GM20000 (cell line): Measurements from ENCODE around the gene DNAJC27.

Experiments used
- DNase-seq: peaks from one replicate; pipeline ENCODE4 v3.0.0; 2012; ENCODE audit warnings: low spot score
- CTCF ChIP-seq: IDR thresholded peaks from 2 replicates; pipeline ENCODE4 v1.5.1; 2012; ENCODE audit warnings: mild to moderate bottlenecking, control low read depth; ENCODE audit errors: extremely low read depth, missing control alignments

The DNAJC27 gene

DNA sequence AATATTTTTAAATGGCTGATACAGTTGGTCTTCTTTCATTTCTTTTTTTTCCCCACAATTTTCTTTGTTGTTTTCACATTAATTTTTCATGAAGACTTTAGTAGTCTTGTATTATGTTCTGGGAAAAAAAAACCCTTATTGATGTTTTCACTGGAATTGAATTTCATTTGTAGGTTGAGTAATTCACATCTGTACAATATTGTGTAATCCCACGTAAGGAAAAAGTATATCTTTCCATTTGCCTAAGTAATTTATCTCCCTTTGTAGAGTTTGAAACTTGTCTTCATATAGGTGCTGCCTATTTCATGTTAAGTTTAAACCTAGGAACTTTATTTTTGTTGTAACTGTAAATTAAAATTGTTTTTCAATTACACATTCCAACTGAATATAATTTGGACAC lies 2.0 kb downstream of the DNAJC27 start:
- DNase-seq = no peak
- no peak for TF ChIP-seq CTCF

GRCh38 chr2:24961903-24962302 lies 9.9 kb downstream of the DNAJC27 start:
- TF ChIP-seq CTCF = no peak
- DNase-seq = no peak

- TF ChIP-seq CTCF = no peak
- no peak for DNase-seq
Measured at GRCh38 chr2:24959761-24960160, 12.0 kb downstream of the DNAJC27 start.

DNA sequence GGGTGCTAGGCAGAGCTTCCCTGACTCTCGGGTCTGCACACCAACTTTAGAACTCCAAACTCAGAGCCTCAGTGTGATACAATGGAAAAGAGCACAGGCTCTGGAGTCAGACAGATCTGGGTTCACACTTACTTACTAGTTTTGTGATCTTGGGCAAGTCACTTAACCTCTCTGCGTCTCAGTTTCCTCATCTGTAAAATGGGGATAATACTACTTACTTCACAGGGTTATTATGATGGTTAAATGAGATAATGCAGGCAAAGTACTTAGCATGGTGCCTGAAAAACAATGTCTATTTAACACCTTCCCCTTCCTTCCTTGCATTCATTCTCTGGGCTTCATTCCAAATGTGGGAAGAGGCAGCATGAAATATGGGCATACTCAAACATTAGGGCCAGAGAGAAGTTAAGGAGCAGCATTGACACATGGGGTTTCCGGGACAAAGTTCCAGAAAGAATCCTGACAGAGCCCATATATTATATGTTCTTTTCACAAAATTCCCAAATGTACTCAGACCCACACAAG lies 13.3 kb downstream of the DNAJC27 start:
- no peak for TF ChIP-seq CTCF
- DNase-seq = no peak

GRCh38 chr2:24957976-24958375 lies 13.8 kb downstream of the DNAJC27 start:
- TF ChIP-seq CTCF = no peak
- no peak for DNase-seq

DNA sequence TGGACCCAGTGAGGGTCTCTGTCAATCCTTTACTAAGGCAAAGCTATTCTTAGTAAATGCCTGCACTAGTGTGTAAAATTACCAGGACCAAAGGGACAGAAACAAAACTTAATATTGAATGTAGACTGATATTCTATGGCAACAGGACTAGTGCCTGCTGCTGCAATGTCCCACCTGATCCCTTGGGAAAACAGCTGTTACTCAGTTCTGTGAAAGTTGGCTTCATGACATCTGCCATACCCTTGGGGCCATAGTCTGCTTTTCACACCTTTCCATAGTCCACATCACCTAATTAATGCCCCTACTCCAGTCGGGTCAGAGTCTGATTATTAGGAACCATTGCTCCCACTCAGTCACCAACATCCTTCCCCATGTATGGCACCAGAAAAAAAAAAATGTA lies 14.5 kb downstream of the DNAJC27 start:
- TF ChIP-seq CTCF = no peak
- no peak for DNase-seq

GRCh38 chr2:24955921-24956320 lies 15.8 kb downstream of the DNAJC27 start:
- no peak for DNase-seq
- no peak for TF ChIP-seq CTCF

DNA sequence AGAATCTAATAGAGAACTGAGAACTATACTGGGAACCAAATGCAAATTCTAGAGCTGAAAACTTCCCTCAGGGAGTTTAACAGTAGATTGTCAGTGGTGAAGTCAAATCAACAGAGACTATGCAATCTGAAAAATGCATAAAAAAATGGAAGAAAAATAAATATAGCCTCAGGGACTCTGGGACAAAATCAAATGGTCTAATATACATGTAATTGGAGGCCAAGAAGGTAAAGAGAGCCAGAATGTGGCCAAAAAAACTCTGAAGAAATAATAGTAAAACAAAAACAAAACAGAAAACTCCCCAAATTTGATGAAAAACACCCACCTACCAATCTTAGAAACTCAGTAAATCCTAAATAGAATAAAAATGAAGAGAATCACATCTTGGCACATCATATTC lies 16.5 kb downstream of the DNAJC27 start:
- no peak for DNase-seq
- no peak for TF ChIP-seq CTCF
